K562 (cell line): ENCODE results near the gene WASHC4. TPM values are rescaled to one million over a fixed set of nuclear protein-coding genes. Genes with fewer than 3 reads are reported as not detected.

ENCODE experiments used
- CEBPB ChIP-seq: fragments of 450-650 bp; IDR thresholded peaks from 2 replicates; pipeline ENCODE4 v1.6.1; 2016; ENCODE audit warnings: missing genetic modification characterization, missing compliant biosample characterization
- KLF13 ChIP-seq: fragments of 450-650 bp; IDR thresholded peaks from 2 replicates; pipeline ENCODE4 v1.6.1; 2016; ENCODE audit warnings: missing genetic modification characterization, low read depth, mild to moderate bottlenecking, missing compliant biosample characterization, moderate library complexity, borderline replicate concordance
- MEIS2 ChIP-seq: fragments of 450-650 bp; IDR thresholded peaks from 2 replicates; pipeline ENCODE4 v1.6.1; 2014; ENCODE audit warnings: mild to moderate bottlenecking; ENCODE audit not compliant: partially characterized antibody
- NFE2L1 ChIP-seq: fragments of 450-650 bp; IDR thresholded peaks from 2 replicates; pipeline ENCODE4 v1.6.1; 2016; ENCODE audit warnings: missing genetic modification characterization, low read depth, mild to moderate bottlenecking, missing compliant biosample characterization, moderate library complexity, borderline replicate concordance
- PHF21A ChIP-seq: fragments of 450-650 bp; IDR thresholded peaks from 2 replicates; pipeline ENCODE4 v1.6.1; 2017; ENCODE audit warnings: low read depth, borderline replicate concordance
- RBFOX2 ChIP-seq: fragments of 200-400 bp; formaldehyde crosslinking; IDR thresholded peaks from 2 replicates; pipeline ENCODE4 v1.6.1; 2017; ENCODE audit warnings: low read depth, mild to moderate bottlenecking, low read length, moderate library complexity
- ZNF121 ChIP-seq: sonication (generic); formaldehyde crosslinking; conservative IDR thresholded peaks from 2 replicates; pipeline ENCODE4 v1.8.0; 2022; ENCODE audit warnings: missing genetic modification reagents
- ZNF584 ChIP-seq: fragments of 200-800 bp; sonication (Bioruptor generic); IDR thresholded peaks from 2 replicates; pipeline ENCODE4 v1.6.1; 2016; ENCODE audit warnings: low read depth, mild to moderate bottlenecking, missing genetic modification characterization, missing compliant biosample characterization
- polyA plus RNA-seq, 8 experiments: library from polyadenylated mRNA; depleted of rRNA in 4 of 8; stranded (reverse) in 5 of 8; unstranded in 3 of 8; fragments of >200 nt; fragmentation: Nextera tagmentation in 2 of 8; fragmentation: Illumina TruSeq in 1 of 8; extraction: Ambion mirVana in 2 of 8; extraction: Trizol in 1 of 8; gene quantifications; 2 replicates each; pipeline versions ENCODE4 v1.2.1 to v1.2.3, GENCODE V29; 2011 to 2014; ENCODE audit warnings: inconsistent platforms in 1 of 8, missing spikeins in 1 of 8
- total RNA-seq, 7 experiments: library from RNA; depleted of rRNA in 6 of 7; stranded (reverse); fragments of >200 nt in 6 of 7; fragmentation: Illumina TruSeq in 2 of 7; extraction: Trizol in 2 of 7; gene quantifications; 2 replicates each; pipeline versions ENCODE4 v1.2.1 to v1.2.3, GENCODE V29; 2011 to 2021; ENCODE audit warnings: low replicate concordance in 1 of 7
- TF ChIP-seq, protein P1 (sequence below), 2 experiments: fragments of 450-650 bp; formaldehyde crosslinking in 1 of 2; IDR thresholded peaks; 2 replicates each; pipeline versions ENCODE4 v1.4.0 to v1.6.1; 2014 to 2020; ENCODE audit warnings: mild to moderate bottlenecking in 2 of 2, borderline replicate concordance in 1 of 2, low read depth in 1 of 2
- TF ChIP-seq, protein P2 (sequence below), 2 experiments: fragments of 250-450 bp in 1 of 2; fragments of 450-650 bp in 1 of 2; sonication (Bioruptor Pico) in 1 of 2; IDR thresholded peaks; 2 replicates each; pipeline versions ENCODE4 v1.6.1 to v1.8.0; 2016 to 2021; ENCODE audit warnings: mild to moderate bottlenecking in 2 of 2, moderate library complexity in 2 of 2, missing compliant biosample characterization in 1 of 2, missing genetic modification characterization in 1 of 2
- TF ChIP-seq, protein P3 (sequence below), 3 experiments: IDR thresholded peaks in 2 of 3; conservative IDR thresholded peaks in 1 of 3; 2 replicates each; pipeline ENCODE4 v1.5.1; 2011 to 2012; ENCODE audit warnings: low read length in 3 of 3, mild to moderate bottlenecking in 3 of 3, control low read depth in 2 of 3, improper control_type of control experiment in 1 of 3, inconsistent platforms in 1 of 3, low read depth in 1 of 3, mixed read lengths in 1 of 3, moderate library complexity in 1 of 3; ENCODE audit not compliant: insufficient read depth in 2 of 3
- TF ChIP-seq, protein P4 (sequence below): fragments of 450-650 bp; IDR thresholded peaks from 2 replicates; pipeline ENCODE4 v1.6.1; 2017; ENCODE audit warnings: antibody characterized with exemption

Gene WASHC4
- total and polyA plus RNA-seq, 9 of the 15 experiments (the other 6 are each of a cell fraction or from before 2014, with no cell fraction given), result 12.5 to 38.5 (median 21.3) TPM

DNA sequence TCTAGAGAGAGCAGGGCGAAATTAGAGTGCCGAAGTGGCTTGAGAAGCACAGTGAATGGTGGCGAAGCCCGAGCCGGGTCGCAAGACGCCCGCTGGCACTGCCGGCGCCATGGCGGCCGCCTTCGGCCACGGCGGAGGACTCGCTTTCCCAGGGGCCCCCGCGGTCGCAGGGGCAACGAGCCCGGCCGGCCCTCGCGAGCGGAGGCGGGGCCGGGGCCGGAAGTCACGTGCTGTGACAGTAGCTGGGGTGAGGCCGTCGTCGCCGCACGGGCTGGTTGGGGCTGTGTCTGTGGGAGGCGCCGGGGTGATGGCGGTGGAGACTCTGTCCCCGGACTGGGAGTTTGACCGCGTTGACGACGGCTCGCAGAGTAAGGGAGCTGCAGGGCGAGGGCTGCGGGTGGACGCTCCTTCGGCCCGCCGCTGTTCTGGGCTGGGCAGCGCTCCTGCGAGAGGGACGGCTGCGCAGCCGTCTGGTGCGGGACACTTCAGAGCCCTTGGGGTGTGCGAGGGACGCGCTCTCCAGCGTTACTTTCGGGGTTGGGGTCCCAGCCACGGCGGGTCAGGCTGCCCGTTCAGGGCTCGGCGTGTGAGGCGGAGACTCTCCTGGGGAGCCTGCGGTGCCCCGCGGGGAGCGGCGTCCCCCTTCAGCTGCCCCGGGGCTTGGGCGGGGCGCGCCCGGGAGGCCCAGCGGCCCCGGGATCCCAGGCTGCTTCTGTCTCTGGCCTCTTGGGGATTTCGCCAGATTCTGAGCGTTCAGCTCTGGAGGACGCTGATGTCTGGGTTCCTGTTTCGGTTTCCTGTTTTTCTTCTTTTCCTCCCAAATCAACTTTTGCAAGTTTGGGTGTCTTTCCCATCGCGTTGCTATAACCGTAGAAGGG is at the start of gene WASHC4 (continued):
- TF ChIP-seq, protein P1, sequence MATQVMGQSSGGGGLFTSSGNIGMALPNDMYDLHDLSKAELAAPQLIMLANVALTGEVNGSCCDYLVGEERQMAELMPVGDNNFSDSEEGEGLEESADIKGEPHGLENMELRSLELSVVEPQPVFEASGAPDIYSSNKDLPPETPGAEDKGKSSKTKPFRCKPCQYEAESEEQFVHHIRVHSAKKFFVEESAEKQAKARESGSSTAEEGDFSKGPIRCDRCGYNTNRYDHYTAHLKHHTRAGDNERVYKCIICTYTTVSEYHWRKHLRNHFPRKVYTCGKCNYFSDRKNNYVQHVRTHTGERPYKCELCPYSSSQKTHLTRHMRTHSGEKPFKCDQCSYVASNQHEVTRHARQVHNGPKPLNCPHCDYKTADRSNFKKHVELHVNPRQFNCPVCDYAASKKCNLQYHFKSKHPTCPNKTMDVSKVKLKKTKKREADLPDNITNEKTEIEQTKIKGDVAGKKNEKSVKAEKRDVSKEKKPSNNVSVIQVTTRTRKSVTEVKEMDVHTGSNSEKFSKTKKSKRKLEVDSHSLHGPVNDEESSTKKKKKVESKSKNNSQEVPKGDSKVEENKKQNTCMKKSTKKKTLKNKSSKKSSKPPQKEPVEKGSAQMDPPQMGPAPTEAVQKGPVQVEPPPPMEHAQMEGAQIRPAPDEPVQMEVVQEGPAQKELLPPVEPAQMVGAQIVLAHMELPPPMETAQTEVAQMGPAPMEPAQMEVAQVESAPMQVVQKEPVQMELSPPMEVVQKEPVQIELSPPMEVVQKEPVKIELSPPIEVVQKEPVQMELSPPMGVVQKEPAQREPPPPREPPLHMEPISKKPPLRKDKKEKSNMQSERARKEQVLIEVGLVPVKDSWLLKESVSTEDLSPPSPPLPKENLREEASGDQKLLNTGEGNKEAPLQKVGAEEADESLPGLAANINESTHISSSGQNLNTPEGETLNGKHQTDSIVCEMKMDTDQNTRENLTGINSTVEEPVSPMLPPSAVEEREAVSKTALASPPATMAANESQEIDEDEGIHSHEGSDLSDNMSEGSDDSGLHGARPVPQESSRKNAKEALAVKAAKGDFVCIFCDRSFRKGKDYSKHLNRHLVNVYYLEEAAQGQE (IDR thresholded peaks at IDR 0.05; ENCODE audit: borderline replicate concordance), result peak; percentile 77
- TF ChIP-seq, protein P1 (CRISPR knock-in tag; IDR thresholded peaks at IDR 0.05; ENCODE audit: low read depth), result peak; percentile 86
- TF ChIP-seq ZNF584 (CRISPR knock-in tag), result no peak
- TF ChIP-seq PHF21A, result peak; percentile 42; the same call in 1 of the 2 replicates
- TF ChIP-seq, protein P2, sequence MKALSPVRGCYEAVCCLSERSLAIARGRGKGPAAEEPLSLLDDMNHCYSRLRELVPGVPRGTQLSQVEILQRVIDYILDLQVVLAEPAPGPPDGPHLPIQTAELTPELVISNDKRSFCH (CRISPR knock-in tag; IDR thresholded peaks at IDR 0.05), result no peak
- TF ChIP-seq, protein P2 (tag; IDR thresholded peaks at IDR 0.05), result peak; percentile 75; the same call in 1 of the 2 replicates
- TF ChIP-seq MEIS2, result peak; percentile 28
- TF ChIP-seq, protein P3, sequence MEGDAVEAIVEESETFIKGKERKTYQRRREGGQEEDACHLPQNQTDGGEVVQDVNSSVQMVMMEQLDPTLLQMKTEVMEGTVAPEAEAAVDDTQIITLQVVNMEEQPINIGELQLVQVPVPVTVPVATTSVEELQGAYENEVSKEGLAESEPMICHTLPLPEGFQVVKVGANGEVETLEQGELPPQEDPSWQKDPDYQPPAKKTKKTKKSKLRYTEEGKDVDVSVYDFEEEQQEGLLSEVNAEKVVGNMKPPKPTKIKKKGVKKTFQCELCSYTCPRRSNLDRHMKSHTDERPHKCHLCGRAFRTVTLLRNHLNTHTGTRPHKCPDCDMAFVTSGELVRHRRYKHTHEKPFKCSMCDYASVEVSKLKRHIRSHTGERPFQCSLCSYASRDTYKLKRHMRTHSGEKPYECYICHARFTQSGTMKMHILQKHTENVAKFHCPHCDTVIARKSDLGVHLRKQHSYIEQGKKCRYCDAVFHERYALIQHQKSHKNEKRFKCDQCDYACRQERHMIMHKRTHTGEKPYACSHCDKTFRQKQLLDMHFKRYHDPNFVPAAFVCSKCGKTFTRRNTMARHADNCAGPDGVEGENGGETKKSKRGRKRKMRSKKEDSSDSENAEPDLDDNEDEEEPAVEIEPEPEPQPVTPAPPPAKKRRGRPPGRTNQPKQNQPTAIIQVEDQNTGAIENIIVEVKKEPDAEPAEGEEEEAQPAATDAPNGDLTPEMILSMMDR (IDR thresholded peaks at IDR 0.05 in 2 of 3, conservative IDR thresholded peaks at IDR 0.05 in 1 of 3; ENCODE audit: insufficient read depth in 2 of 3, low read depth in 1 of 3, low read length in 3 of 3), result 0 out of 6 replicates have a peak, but pooled peaks of 1 of the 3 experiments have one; percentile 15
- TF ChIP-seq KLF13 (tag), result no peak; the same call in 1 of the 2 replicates
- no peak for TF ChIP-seq CEBPB (tag)
- TF ChIP-seq NFE2L1 (tag), result no peak
- TF ChIP-seq, protein P4, sequence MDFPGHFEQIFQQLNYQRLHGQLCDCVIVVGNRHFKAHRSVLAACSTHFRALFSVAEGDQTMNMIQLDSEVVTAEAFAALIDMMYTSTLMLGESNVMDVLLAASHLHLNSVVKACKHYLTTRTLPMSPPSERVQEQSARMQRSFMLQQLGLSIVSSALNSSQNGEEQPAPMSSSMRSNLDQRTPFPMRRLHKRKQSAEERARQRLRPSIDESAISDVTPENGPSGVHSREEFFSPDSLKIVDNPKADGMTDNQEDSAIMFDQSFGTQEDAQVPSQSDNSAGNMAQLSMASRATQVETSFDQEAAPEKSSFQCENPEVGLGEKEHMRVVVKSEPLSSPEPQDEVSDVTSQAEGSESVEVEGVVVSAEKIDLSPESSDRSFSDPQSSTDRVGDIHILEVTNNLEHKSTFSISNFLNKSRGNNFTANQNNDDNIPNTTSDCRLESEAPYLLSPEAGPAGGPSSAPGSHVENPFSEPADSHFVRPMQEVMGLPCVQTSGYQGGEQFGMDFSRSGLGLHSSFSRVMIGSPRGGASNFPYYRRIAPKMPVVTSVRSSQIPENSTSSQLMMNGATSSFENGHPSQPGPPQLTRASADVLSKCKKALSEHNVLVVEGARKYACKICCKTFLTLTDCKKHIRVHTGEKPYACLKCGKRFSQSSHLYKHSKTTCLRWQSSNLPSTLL, result no peak
- no peak for TF ChIP-seq ZNF121 (CRISPR knock-in tag)
- TF ChIP-seq RBFOX2, result peak; percentile 99
